Neuronal stem cell (in vitro differentiated cells): ENCODE measurements around the gene MED6.

Experiments used
- DNase-seq: peaks from one replicate; pipeline ENCODE4 v3.0.0-alpha.2; 2013; ENCODE audit warnings: low spot score
- H2AFZ ChIP-seq: one replicate; pipeline ENCODE4 v1.6.1; 2013; ENCODE audit warnings: mild to moderate bottlenecking, low read length, inconsistent platforms
- H2AK5ac ChIP-seq: 2 replicates; pipeline ENCODE4 v1.6.1; 2013; ENCODE audit warnings: low read depth, mild to moderate bottlenecking, inconsistent platforms, low read length, moderate library complexity, mixed read lengths
- H2BK120ac ChIP-seq: 2 replicates; pipeline ENCODE4 v1.6.1; 2013; ENCODE audit warnings: low read depth, mild to moderate bottlenecking, inconsistent platforms, low read length, moderate library complexity, mixed read lengths
- H2BK12ac ChIP-seq: one replicate; pipeline ENCODE4 v1.6.1; 2013; ENCODE audit warnings: low read length, inconsistent platforms
- H2BK15ac ChIP-seq: 2 replicates; pipeline ENCODE4 v1.6.1; 2013; ENCODE audit warnings: mild to moderate bottlenecking, low read length, inconsistent platforms, mixed read lengths
- H2BK5ac ChIP-seq: one replicate; pipeline ENCODE4 v1.6.1; 2013; ENCODE audit warnings: inconsistent platforms, mild to moderate bottlenecking, low read length, moderate library complexity
- H3K14ac ChIP-seq: one replicate; pipeline ENCODE4 v1.6.1; 2013; ENCODE audit warnings: low read length, inconsistent platforms
- H3K18ac ChIP-seq: 2 replicates; pipeline ENCODE4 v1.6.1; 2013; ENCODE audit warnings: low read length, inconsistent platforms
- H3K23ac ChIP-seq: 2 replicates; pipeline ENCODE4 v1.6.1; 2013; ENCODE audit warnings: low read depth, mild to moderate bottlenecking, mixed read lengths, low read length, inconsistent platforms; ENCODE audit not compliant: poor library complexity
- H3K27ac ChIP-seq: replicated peaks from 3 replicates; pipeline ENCODE4 v1.5.1; 2013; ENCODE audit warnings: low read length, inconsistent platforms
- H3K27me3 ChIP-seq, 3 experiments: 2 replicates each; pipeline ENCODE4 v1.6.1; 2013; ENCODE audit warnings: low read length in 3 of 3, mild to moderate bottlenecking in 2 of 3, inconsistent platforms in 1 of 3, low read depth in 1 of 3, mixed read lengths in 1 of 3, moderate library complexity in 1 of 3; ENCODE audit not compliant: control insufficient read depth in 3 of 3, insufficient read depth in 3 of 3
- H3K36me3 ChIP-seq, 2 donors: replicated peaks in 1 of 2; 2 replicates each; pipeline ENCODE4 v1.6.1; 2013; ENCODE audit warnings: low read length in 2 of 2; ENCODE audit not compliant: control insufficient read depth in 2 of 2, insufficient read depth in 2 of 2
- H3K4ac ChIP-seq: 2 replicates; pipeline ENCODE4 v1.6.1; 2013; ENCODE audit warnings: inconsistent platforms, mild to moderate bottlenecking, low read length, moderate library complexity
- H3K4me1 ChIP-seq, 2 donors: 1 replicate in 1 of 2; 2 replicates in 1 of 2; pipeline ENCODE4 v1.6.1; 2013; ENCODE audit warnings: low read length in 2 of 2, low read depth in 1 of 2; ENCODE audit not compliant: control insufficient read depth in 2 of 2, insufficient read depth in 1 of 2
- H3K4me2 ChIP-seq: one replicate; pipeline ENCODE4 v1.6.1; 2013; ENCODE audit warnings: mild to moderate bottlenecking, low read length, inconsistent platforms; ENCODE audit not compliant: insufficient read depth, poor library complexity, severe bottlenecking
- H3K4me3 ChIP-seq, 2 donors: 2 replicates each; pipeline ENCODE4 v1.5.1; 2013; ENCODE audit warnings: low read length in 2 of 2, mild to moderate bottlenecking in 2 of 2, inconsistent platforms in 1 of 2, moderate library complexity in 1 of 2
- H3K79me1 ChIP-seq: one replicate; pipeline ENCODE4 v1.6.1; 2013; ENCODE audit warnings: low read depth, mild to moderate bottlenecking, inconsistent platforms, low read length, moderate library complexity
- H3K9ac ChIP-seq: one replicate; pipeline ENCODE4 v1.6.1; 2013; ENCODE audit warnings: mild to moderate bottlenecking, low read depth, low read length, inconsistent platforms; ENCODE audit not compliant: poor library complexity
- H3K9me3 ChIP-seq, 2 donors: replicated peaks in 1 of 2; 2 replicates each; pipeline versions ENCODE3 to v1.6.1; 2013; ENCODE audit warnings: low read length in 2 of 2, mild to moderate bottlenecking in 2 of 2, inconsistent platforms in 1 of 2, low read depth in 1 of 2, mixed read lengths in 1 of 2, moderate library complexity in 1 of 2; ENCODE audit not compliant: control insufficient read depth in 2 of 2, insufficient read depth in 1 of 2
- H4K8ac ChIP-seq: one replicate; pipeline ENCODE4 v1.6.1; 2013; ENCODE audit warnings: low read depth, mild to moderate bottlenecking, inconsistent platforms, low read length, moderate library complexity
- H4K91ac ChIP-seq: one replicate; pipeline ENCODE4 v1.6.1; 2013; ENCODE audit warnings: low read length, low read depth, mild to moderate bottlenecking, inconsistent platforms; ENCODE audit not compliant: poor library complexity
- WGBS, 2 donors: extraction: QIAGEN DNeasy Blood & Tissue Kit; methylation state at CpG; one replicate each; pipeline ENCODE4 v1.1.7; 2013; ENCODE audit warnings: missing lambda C conversion rate in 2 of 2, mixed read lengths in 1 of 2; ENCODE audit not compliant: insufficient read length in 2 of 2, insufficient replicate concordance in 1 of 2; ENCODE audit errors: extremely low coverage in 2 of 2; 5-methylcytosine and 5-hydroxymethylcytosine counted together

Gene MED6

GRCh38 chr14:70645892-70646291 is 45.4 kb upstream of the MED6 start:
- Histone ChIP-seq H4K8ac (no peak overlapping the region), H3K4me3 (no peak overlapping the region), H3K27me3 (peaks cover 0 to 8% (median 3%) of the 10 kb centered on the region in 3 experiments), H2BK12ac (no peak overlapping the region), H2BK5ac (no peak overlapping the region), H3K4ac (no peak overlapping the region), H3K23ac (no peak overlapping the region), H3K14ac (no peak overlapping the region), H2BK15ac (no peak overlapping the region), H4K91ac (no peak overlapping the region), H3K9ac (no peak overlapping the region), H2BK120ac (no peak overlapping the region), H3K18ac (no peak overlapping the region), H3K4me2 (no peak overlapping the region), H3K27ac (no peak overlapping the region), H3K79me1 (peaks cover 2% of the 10 kb centered on the region), H3K36me3 (no peaks in the 10 kb centered on the region), H2AFZ (no peak overlapping the region), H3K9me3 (no peaks in the 10 kb centered on the region), H2AK5ac (no peak overlapping the region), H3K4me1 (peaks cover 12 to 19% of the 10 kb centered on the region in 2 donors)
- no CpG with 5 or more reads among the region's 6 CpGs for WGBS, 2 donors
- DNase-seq: no peak

- Histone ChIP-seq H4K8ac (no peak overlapping the region), H2AK5ac (no peak overlapping the region), H2AFZ (no peak overlapping the region), H3K14ac (no peak overlapping the region), H3K4ac (no peak overlapping the region), H2BK12ac (no peak overlapping the region), H4K91ac (no peak overlapping the region), H2BK5ac (no peak overlapping the region), H3K23ac (no peak overlapping the region), H3K9me3 (no peaks in the 10 kb centered on the region), H3K18ac (no peak overlapping the region), H3K4me3 (no peak overlapping the region), H3K4me1 (peaks cover 14 to 21% of the 10 kb centered on the region in 2 donors), H3K79me1 (peaks cover 2% of the 10 kb centered on the region), H3K9ac (no peak overlapping the region), H3K4me2 (no peak overlapping the region), H3K27ac (no peak overlapping the region), H3K27me3 (peaks cover 0 to 12% (median 12%) of the 10 kb centered on the region in 3 experiments), H2BK15ac (no peak overlapping the region), H3K36me3 (no peaks in the 10 kb centered on the region), H2BK120ac (no peak overlapping the region)
- WGBS, 2 donors: no CpG with 5 or more reads among the region's 5 CpGs
- DNase-seq: no peak
Observed at GRCh38 chr14:70643967-70644366, 43.5 kb upstream of the MED6 start.

GRCh38 chr14:70642303-70643235 is 42.1 kb upstream of the MED6 start:
- Histone ChIP-seq H4K8ac (no peak overlapping the region), H2BK12ac (no peak overlapping the region), H2BK120ac (no peak overlapping the region), H3K36me3 (no peaks in the 10 kb centered on the region), H2BK5ac (peak overlapping the region; percentile 91), H3K27me3 (peaks cover 0 to 19% (median 12%) of the 10 kb centered on the region in 3 experiments), H2BK15ac (peak overlapping the region; percentile 84), H2AFZ (peak overlapping the region; percentile 98), H3K27ac (no peak overlapping the region), H3K4me1 (peaks cover 14 to 21% of the 10 kb centered on the region in 2 donors), H3K4me3 (peak overlapping the region; percentile 63 to 93), H3K23ac (no peak overlapping the region), H3K4me2 (peak overlapping the region; percentile 89), H4K91ac (no peak overlapping the region), H3K14ac (no peak overlapping the region), H3K4ac (no peak overlapping the region), H3K9me3 (no peaks in the 10 kb centered on the region), H3K79me1 (peaks cover 2% of the 10 kb centered on the region), H3K18ac (peak overlapping the region; percentile 94), H2AK5ac (peak overlapping the region; percentile 46), H3K9ac (peak overlapping the region; percentile 90)
- DNase-seq: no peak
- no CpG with 5 or more reads among the region's 51 CpGs for WGBS, 2 donors

DNA sequence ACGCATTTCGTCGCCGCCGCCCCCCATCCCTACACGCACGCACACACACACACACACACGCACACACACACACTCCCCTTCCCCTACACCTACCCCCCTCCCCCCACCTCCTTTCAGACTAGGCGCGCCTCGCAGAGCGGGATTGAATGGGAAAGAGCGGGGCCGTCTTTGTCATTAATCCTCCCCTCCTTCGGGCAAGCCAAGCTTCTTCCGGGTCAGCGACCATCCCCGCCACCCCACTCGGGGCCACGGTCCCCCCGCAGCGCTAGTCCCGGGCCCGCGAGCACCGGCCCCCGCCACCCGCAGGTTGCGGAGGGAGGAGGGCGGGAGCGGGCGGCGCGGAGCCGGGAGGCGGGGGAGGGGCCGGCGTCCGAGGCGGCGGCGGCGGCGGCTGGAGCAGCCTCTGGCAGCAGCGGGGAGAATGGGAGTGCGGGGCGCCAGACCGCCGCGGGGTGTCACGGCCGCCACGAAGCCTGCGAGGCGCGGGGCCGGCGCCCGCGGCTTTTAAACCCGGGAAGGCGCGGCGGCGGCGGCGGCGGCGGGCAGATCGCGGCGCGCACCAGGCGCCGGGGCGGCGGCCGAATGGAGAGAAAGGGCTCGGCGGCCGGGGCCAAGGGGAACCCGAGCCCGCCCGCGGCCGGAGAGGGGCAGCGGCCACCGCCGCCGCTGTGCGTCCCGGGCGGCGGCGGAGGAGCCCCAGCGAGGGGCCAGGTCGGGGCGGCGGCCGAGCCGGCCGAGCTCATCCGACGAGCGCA is 41.3 kb upstream of the MED6 start, which contains the start of gene TTC9:
Gene TTC9 (plus strand): TSS at position 369 of the 755 bp plus-strand sequence. CDS start 214 bp downstream, at position 583.
- peak within 1 kb of the TSS; percentile 91 for H2BK5ac ChIP-seq
- peak within 1 kb of the TSS; percentile 90 for H3K9ac ChIP-seq
- peaks cover 0 to 19% (median 12%) of the 10 kb centered on the region in 3 experiments for H3K27me3 ChIP-seq
- peak within 1 kb of the TSS; percentile 61 for H2BK120ac ChIP-seq
- H2AK5ac ChIP-seq: peak within 1 kb of the TSS; percentile 46
- H2BK12ac ChIP-seq: no peak within 1 kb of the TSS
- no peak within 1 kb of the TSS for H4K91ac ChIP-seq
- no peak within 1 kb of the TSS for H3K4ac ChIP-seq
- H3K14ac ChIP-seq: peak within 1 kb of the TSS; percentile 31
- peak; percentile 48 for DNase-seq
- H3K4me2 ChIP-seq: peak within 1 kb of the TSS; percentile 89
- H3K23ac ChIP-seq: no peak within 1 kb of the TSS
- H2AFZ ChIP-seq: peak within 1 kb of the TSS; percentile 98
- H3K79me1 ChIP-seq: peaks cover 2% of the 10 kb centered on the region
- no peak within 1 kb of the TSS for H3K27ac ChIP-seq
- no peaks in the 10 kb centered on the region for H3K9me3 ChIP-seq
- H3K36me3 ChIP-seq: no peaks in the 10 kb centered on the region
- H2BK15ac ChIP-seq: peak within 1 kb of the TSS; percentile 84
- no CpG with 5 or more reads among the region's 105 CpGs for WGBS, 2 donors
- H3K4me1 ChIP-seq: peaks cover 13 to 18% of the 10 kb centered on the region in 2 donors
- H3K4me3 ChIP-seq: peak within 1 kb of the TSS; percentile 63 to 93
- peak within 1 kb of the TSS; percentile 94 for H3K18ac ChIP-seq
- H4K8ac ChIP-seq: peak within 1 kb of the TSS; percentile 72
